ENCODE data around the gene NUS1. TPM values are rescaled to one million over a fixed set of nuclear protein-coding genes. Genes with fewer than 3 reads are reported as not detected.

NUS1 gene
- total and polyA plus RNA-seq, 2 of the 4 experiments (the other 2 are of a cell fraction): 11.8 to 19.6 TPM

DNA sequence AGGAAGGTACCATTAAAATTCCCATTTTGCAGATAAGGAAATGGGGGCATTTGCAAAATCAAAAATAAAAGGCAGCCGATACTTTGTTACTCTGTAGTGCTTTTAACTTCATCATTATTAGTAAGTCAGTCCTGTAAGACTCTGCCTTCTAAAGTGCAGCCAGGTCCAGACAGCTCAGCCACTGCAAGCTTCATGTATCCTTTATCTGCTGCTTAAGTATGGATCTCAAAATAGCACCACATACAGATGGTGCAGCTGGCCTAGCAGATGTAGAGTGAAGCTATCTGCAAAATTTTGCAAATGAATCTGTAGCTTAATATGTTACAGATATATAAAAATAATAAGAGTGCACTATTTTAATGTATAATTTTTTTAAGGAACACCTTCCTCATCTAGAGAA, 53.4 kb downstream of the NUS1 start:
- dilution Hi-C loops (cut with HindIII; ENCODE audit: low sequenced_read_pairs, unreplicated experiment): no loop called here
- no peak overlapping the region for H2BK15ac ChIP-seq (ENCODE audit: low read depth, low read length)
- no peak overlapping the region for H3K4me2 ChIP-seq (ENCODE audit: low read depth, low read length)
- H4K5ac ChIP-seq (ENCODE audit: low read depth, low read length): no peak overlapping the region
- no CpG with 5 or more reads among the region's 1 CpG for WGBS, 2 experiments (ENCODE audit: extremely low coverage in 2 of 2, insufficient read length in 1 of 2)
- ChIA-PET CTCF (no interaction called here), POLR2A (ENCODE audit: unreplicated experiment) (no interaction called here)
- no peak overlapping the region for H3K56ac ChIP-seq (ENCODE audit: extremely low read depth, insufficient read depth, low read length)
- DNase-seq: no peak
- no peaks in the 10 kb centered on the region for H3K27me3 ChIP-seq (ENCODE audit: control insufficient read depth, insufficient read depth, low read length)
- no peak overlapping the region for H2AK5ac ChIP-seq (ENCODE audit: low read depth, low read length)
- no peak for ATAC-seq (ENCODE audit: low read depth)
- no peaks in the 10 kb centered on the region for H3K36me3 ChIP-seq (ENCODE audit: control insufficient read depth, insufficient read depth, low read length)
- in situ Hi-C loops (cut with MboI; ENCODE audit: low sequenced_read_pairs): no loop called here
- BruUV-seq (replicated peaks): no TSS peak
- H2BK5ac ChIP-seq (ENCODE audit: low read depth, low read length, poor library complexity, severe bottlenecking): no peak overlapping the region
- H3K27ac ChIP-seq (ENCODE audit: insufficient read depth, low read length): no peak overlapping the region
- no peak overlapping the region for H3K14ac ChIP-seq (replicated peaks; ENCODE audit: low read depth, low read length)
- no peak overlapping the region for H2BK20ac ChIP-seq (ENCODE audit: low read depth, low read length)
- H2AK9ac ChIP-seq (replicated peaks; ENCODE audit: low read depth, low read length, poor library complexity): no peak overlapping the region
- H4K20me1 ChIP-seq (ENCODE audit: insufficient read depth, low read length): no peaks in the 10 kb centered on the region
- H3K18ac ChIP-seq (ENCODE audit: low read depth, low read length): no peak overlapping the region
- H4K8ac ChIP-seq (ENCODE audit: low read depth in 2 of 2, low read length in 2 of 2): no peak overlapping the region
- H3K9ac ChIP-seq (ENCODE audit: low read depth, low read length): no peak overlapping the region
- no peak overlapping the region for H2BK120ac ChIP-seq (ENCODE audit: low read depth, low read length)
- TF ChIP-seq NFE2L2 (IDR thresholded peaks at IDR 0.05; ENCODE audit: low read depth, low read length) (no peak), RFX5 (IDR thresholded peaks at IDR 0.05; ENCODE audit: low read depth, low read length) (no peak), MAFK (IDR thresholded peaks at IDR 0.05; ENCODE audit: low read depth, low read length) (no peak), MXI1 (IDR thresholded peaks at IDR 0.05; ENCODE audit: borderline replicate concordance, low read depth, low read length) (no peak), SMC3 (IDR thresholded peaks at IDR 0.05; ENCODE audit: low read depth, low read length) (no peak), RAD21 (IDR thresholded peaks at IDR 0.05; ENCODE audit: low read length) (no peak), CTCF (conservative IDR thresholded peaks at IDR 0.05; ENCODE audit: low read depth, low read length) (no peak), POLR2A (IDR thresholded peaks at IDR 0.05; ENCODE audit: low read depth, low read length) (no peak), BHLHE40 (IDR thresholded peaks at IDR 0.05; ENCODE audit: low read depth, low read length) (no peak), MAZ (IDR thresholded peaks at IDR 0.05; ENCODE audit: borderline replicate concordance, low read depth, low read length) (no peak), CHD1 (IDR thresholded peaks at IDR 0.05; ENCODE audit: low read depth, low read length) (no peak), FOS (IDR thresholded peaks at IDR 0.05; ENCODE audit: low read depth, low read length) (no peak), USF2 (IDR thresholded peaks at IDR 0.05; ENCODE audit: low read depth, low read length) (no peak), CEBPB (IDR thresholded peaks at IDR 0.05; ENCODE audit: low read depth, low read length) (no peak), RCOR1 (IDR thresholded peaks at IDR 0.05; ENCODE audit: insufficient replicate concordance, low read length) (no peak)
- TF ChIP-seq, protein P1, sequence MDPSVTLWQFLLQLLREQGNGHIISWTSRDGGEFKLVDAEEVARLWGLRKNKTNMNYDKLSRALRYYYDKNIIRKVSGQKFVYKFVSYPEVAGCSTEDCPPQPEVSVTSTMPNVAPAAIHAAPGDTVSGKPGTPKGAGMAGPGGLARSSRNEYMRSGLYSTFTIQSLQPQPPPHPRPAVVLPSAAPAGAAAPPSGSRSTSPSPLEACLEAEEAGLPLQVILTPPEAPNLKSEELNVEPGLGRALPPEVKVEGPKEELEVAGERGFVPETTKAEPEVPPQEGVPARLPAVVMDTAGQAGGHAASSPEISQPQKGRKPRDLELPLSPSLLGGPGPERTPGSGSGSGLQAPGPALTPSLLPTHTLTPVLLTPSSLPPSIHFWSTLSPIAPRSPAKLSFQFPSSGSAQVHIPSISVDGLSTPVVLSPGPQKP (IDR thresholded peaks at IDR 0.05; ENCODE audit: borderline replicate concordance, low read depth, low read length): no peak
- no peak overlapping the region for H3K4ac ChIP-seq (ENCODE audit: low read depth, low read length)
- no peak overlapping the region for H2AFZ ChIP-seq (replicated peaks; ENCODE audit: low read length, poor library complexity)
- no peaks in the 10 kb centered on the region for H3K4me1 ChIP-seq (ENCODE audit: control insufficient read depth, insufficient read depth, low read length)
- H3K4me3 ChIP-seq (ENCODE audit: insufficient read depth, low read depth, low read length): no peak overlapping the region
- H3K9me1 ChIP-seq (ENCODE audit: insufficient read depth, low read length): no peaks in the 10 kb centered on the region
- H3K23ac ChIP-seq (ENCODE audit: low read depth, low read length): no peak overlapping the region
- H4K91ac ChIP-seq (ENCODE audit: insufficient read depth, low read depth, low read length): no peak overlapping the region
- intact Hi-C loops (cut with micrococcal nuclease): no loop called here
- H3K79me1 ChIP-seq (ENCODE audit: low read depth in 1 of 2, low read length in 2 of 2): no peaks in the 10 kb centered on the region
- H3K9me3 ChIP-seq (ENCODE audit: control insufficient read depth, insufficient read depth, low read length): no peaks in the 10 kb centered on the region

Measured in IMR-90 (cell line).